HG03066 (cell line): ENCODE measurements around the gene BIRC3.

ENCODE experiments used
- ATAC-seq: cut with Tn5 transposase; IDR thresholded peaks from one replicate; pipeline ENCODE4 v1.9.1; 2021; ENCODE audit warnings: low read depth; ENCODE audit not compliant: unreplicated experiment

The BIRC3 gene

GRCh38 chr11:102317099-102317767 lies at the start of gene BIRC3:
Gene BIRC3 (plus strand): TSS chr11:102317484. CDS start chr11:102324510, 7,026 bp downstream.
- peak; percentile 76 for ATAC-seq

DNA sequence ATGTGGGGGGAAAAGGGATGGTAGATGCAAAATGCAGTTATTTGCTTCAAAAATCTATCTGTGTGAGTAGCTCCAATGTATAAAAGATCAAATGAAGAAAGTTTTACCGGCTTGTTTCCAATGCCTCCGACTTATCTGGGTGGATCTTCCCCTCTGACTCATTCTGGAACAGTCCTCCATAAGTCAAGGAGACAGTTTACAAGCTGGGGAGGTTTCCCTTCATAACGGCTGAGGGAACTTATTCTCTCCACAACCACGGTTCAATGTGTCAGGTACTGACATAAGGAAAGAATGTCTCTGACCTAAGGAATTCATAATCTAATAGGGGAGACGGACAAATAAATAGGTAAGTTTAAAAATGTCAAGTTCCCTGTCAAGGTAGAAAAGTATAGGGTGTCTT lies 49.7 kb upstream of the BIRC3 start:
- no peak for ATAC-seq

DNA sequence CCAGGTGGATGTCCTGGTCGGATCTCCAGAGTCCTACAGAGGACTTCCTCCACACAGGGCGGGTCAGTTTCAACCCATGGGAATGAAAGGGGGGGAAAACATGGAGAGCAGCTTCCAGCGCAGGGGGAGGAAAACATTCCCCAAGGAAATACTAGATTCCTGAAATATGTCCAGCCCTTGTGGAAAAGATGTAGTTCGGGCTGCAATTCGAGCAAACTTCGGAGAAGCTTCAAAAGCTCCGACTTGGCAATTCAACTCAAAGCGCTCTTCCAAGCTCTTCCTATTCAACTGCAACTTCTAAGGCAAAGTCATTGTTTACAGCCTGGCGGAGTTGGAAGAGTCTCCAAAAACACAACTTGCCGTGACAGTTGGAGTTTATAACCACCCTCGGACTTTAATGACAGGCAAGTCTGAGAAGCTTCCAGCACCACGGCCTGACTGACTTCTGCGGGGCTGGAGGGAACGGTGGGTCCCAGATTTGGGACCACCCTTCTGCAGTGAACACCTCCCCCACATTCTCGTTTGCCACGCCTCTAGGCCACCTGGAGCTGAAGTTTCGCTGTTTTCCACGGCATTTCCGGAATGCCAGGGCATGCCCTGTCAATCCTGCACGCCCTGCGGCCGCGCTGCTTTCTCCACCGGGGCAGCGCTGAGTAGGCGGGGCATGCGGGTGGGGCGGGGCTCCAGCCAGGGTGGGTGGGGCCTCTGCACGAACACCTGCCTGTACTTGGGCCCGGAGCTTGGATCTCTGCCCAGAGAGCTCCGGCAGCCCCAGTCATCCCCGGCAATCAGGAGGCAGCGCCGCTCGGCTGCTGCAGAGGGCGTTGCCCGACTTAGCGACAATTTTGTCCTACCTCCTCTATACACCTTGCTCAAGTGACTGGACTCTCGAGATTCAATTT lies 49.0 kb upstream of the BIRC3 start:
- ATAC-seq: peak; percentile 86

GRCh38 chr11:102268985-102269470 lies 48.3 kb upstream of the BIRC3 start:
- peak; percentile 14 for ATAC-seq

DNA sequence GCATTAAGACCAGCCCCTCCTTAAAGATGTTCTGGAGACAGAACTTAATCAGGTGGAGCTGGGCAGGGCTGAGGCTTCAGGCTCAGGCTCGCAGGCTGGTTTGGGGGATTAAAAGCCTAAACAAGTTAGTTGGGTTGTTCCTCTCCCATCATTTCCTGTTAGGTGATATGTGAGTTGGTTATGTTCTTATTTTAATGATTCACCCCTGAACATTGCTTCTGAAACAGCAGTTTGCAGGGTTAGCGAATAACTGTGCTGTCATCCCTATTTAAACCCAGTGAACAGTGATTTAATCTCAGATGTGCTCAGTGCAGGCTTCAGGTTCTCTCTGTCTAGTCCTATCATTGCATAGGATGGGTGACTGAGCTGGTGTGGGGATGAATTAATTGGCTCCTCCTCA lies 47.4 kb upstream of the BIRC3 start:
- ATAC-seq: no peak

GRCh38 chr11:102272047-102272824 lies 45.0 kb upstream of the BIRC3 start:
- ATAC-seq: no peak

DNA sequence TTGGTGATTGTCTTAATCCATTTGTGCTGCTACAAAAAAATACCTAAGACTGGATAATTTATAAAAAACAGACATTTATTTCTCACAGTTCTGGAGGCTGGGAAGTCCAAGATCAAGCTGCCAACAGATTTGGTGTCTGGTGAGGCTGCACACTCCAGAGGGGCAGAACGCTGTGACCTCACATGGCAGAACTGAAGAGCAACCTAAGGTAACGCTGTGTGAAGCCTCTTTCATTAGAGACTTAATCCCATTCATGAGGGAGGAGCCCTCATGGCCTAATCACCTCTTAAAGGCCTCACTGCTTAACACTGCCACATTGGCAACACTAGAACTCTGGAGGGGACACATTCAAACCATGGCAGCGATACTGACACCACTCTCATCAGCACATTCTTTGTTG lies 42.7 kb upstream of the BIRC3 start:
- no peak for ATAC-seq

DNA sequence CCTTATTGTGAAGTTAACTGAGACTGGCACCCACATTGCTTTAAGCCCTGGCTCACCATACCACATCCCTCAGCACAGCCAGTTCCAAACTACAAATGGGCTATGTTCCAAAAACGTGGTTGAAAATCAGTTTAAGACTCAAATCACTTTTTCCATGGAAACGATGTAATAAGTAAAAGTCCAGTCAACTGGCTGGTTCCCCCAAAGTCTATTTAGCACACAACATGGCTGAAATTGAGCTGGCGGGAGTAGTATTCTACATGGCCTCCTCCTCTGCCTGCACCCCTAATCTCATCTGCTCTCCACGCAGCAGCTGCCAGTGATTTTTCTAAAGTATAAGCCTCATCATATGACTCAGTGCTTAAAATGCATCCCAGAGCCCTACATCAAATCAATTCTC lies 40.9 kb upstream of the BIRC3 start:
- no peak for ATAC-seq

DNA sequence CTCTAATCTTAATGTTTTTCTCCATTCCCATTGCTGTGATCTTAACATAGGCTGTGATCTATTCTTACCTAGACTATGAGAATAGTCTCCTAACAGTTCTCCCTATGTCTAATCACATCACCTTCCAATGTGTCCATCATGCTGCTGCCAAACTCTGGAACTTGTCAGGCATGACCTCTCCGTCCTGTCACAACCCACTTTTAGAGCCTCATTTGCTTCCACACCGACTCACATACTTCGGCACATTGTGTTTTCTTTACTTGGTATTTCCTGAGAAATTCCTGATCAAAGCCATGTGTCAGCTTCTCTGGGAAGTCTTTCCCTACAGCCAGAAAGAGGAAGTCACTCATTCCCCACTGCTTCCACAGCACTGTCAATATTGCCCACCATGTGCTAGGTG lies 40.5 kb upstream of the BIRC3 start:
- ATAC-seq: no peak

DNA sequence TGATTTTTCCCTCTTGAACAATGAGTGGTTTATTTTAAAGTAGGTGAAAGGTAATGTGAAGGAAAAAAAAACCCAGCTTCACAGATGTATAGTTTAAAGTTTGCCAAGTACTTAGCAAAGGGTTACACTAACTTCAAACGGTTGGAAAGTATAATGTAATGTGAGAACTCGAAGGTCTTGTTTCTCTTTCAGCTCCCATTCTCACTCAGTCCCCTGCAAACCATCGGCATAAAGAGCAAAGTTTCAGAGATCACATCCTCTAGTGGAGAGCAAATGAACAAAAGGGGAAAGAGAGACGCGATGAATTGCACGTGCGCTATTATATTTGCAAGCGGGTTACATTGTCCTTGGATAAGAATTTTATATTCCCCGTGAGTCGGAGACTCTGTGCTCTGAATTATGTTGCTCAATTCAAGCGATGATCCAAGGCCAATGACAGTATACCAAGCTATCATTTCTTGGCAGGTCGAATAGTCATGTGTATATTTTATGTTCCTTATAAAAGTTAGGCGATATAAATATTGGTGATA lies 37.6 kb upstream of the BIRC3 start:
- peak; percentile 99 for ATAC-seq

GRCh38 chr11:102280245-102280833 lies 36.9 kb upstream of the BIRC3 start:
- no peak for ATAC-seq

- ATAC-seq: no peak
These were observed 34.2 kb upstream of the BIRC3 start for GRCh38 chr11:102283116-102283485.

- ATAC-seq: no peak
These were observed 33.3 kb upstream of the BIRC3 start for GRCh38 chr11:102284008-102284407.

- ATAC-seq: no peak
These were observed 31.0 kb upstream of the BIRC3 start for GRCh38 chr11:102286292-102286691.

GRCh38 chr11:102287964-102288724 lies 29.1 kb upstream of the BIRC3 start:
- peak; percentile 95 for ATAC-seq

DNA sequence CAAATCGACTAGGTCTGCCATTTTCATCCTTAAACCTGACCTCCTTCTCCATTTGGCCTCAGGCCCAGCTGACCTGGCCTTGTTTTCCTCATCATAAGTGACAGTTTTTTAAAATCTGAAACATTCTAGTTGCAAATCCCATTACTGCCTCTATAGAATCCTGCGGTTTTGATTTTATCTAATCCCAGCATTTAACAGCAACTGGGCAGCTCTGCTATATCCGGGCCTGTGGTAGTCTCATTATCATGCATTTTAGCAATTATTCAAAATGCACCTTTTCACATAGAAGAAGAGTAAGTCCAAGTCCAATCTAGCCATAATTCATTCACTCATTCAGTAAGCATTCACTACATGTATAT lies 28.6 kb upstream of the BIRC3 start:
- ATAC-seq: no peak

DNA sequence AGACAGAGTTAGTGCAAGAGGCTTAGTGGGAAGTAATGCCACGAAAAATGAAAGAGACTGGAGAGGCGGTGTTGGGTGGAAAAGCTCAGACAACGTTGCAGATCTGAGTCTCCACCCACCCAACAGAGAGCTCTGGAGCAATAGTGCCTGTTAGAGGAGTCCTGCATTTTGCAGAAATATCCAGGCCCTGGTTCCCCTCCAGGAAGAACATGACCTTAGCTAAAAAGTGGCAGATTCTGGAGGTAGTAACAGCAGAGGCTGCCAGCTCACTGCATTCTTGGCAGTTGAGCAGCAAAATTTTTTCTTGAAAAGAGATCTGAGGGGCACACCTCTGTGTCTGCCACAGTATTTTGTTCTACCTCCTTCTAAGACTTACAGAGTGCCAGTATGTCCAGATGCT lies 27.7 kb upstream of the BIRC3 start:
- no peak for ATAC-seq

GRCh38 chr11:102291831-102292230 lies 25.5 kb upstream of the BIRC3 start:
- ATAC-seq: no peak

GRCh38 chr11:102292933-102293332 lies 24.4 kb upstream of the BIRC3 start:
- ATAC-seq: no peak
